Activated CD4-positive, alpha-beta memory T cell treated with anti-CD3 and anti-CD28 coated beads for 36 hours (primary cell): ENCODE results near the gene PDE4D. TPM values are rescaled to one million over a fixed set of nuclear protein-coding genes. Genes with fewer than 3 reads are reported as not detected.
A peak's percentile ranks its signal among the peaks of the same experiment; 100 is the strongest.

Source experiments
- CTCF ChIA-PET: fragments of 350-600 bp; sonication (Branson Sonifier 250); formaldehyde crosslinking; loops from one replicate; lab custom pipeline; 2021; ENCODE audit warnings: antibody characterized with exemption, inconsistent platforms; lab: Charles Lee
- POLR2A ChIA-PET: fragments of 350-600 bp; sonication (Branson Sonifier 250); formaldehyde crosslinking; loops from one replicate; lab custom pipeline; 2021; ENCODE audit warnings: antibody characterized with exemption; lab: Charles Lee
- DNase-seq: peaks from one replicate; pipeline ENCODE4 v3.0.0-alpha.2; 2020
- H3K27ac Mint-ChIP-seq: one replicate; pipeline ENCODE4 v1.8.0; 2021; ENCODE audit warnings: mixed read lengths
- H3K27me3 Mint-ChIP-seq: one replicate; pipeline ENCODE4 v1.8.0; 2021; ENCODE audit warnings: mixed read lengths
- H3K36me3 Mint-ChIP-seq: one replicate; pipeline ENCODE4 v1.8.0; 2021; ENCODE audit warnings: mixed read lengths
- H3K4me1 Mint-ChIP-seq: one replicate; pipeline ENCODE4 v1.8.0; 2021; ENCODE audit warnings: low read depth, mixed read lengths
- H3K4me3 Mint-ChIP-seq: one replicate; pipeline ENCODE4 v1.8.0; 2021; ENCODE audit warnings: mild to moderate bottlenecking, mixed read lengths
- H3K9me3 Mint-ChIP-seq: one replicate; pipeline ENCODE4 v1.8.0; 2021; ENCODE audit warnings: mixed read lengths
- intact Hi-C: fragments of 100-400 bp; cut with micrococcal nuclease; formaldehyde crosslinking; loops from one replicate; pipeline ENCODE4 v1.15.1; 2023
- total RNA-seq, 2 experiments: library from RNA; stranded (reverse); gene quantifications; one replicate each; pipeline ENCODE4 v1.2.3, GENCODE V29; 2021

The PDE4D gene
- total RNA-seq, 2 experiments from 2014 or later, result 49.3 to 50.8 TPM

DNA sequence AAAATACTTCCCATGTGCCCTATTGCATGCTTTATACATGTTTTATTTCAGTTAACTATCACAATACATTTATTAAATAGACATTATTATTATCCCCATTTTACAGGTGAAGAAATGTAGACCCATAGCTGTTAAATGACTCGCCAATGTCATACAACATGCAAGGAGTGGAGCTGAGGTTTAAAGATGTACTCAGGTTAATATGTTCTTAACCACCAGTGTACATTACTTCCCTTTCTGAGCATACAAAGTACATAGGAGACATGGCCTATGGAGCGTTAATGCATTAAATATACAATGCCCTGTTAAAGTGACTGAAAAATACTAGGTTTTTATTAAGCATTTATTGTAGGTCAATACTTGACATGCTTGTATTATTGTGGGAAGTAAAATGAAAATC, 407.0 kb downstream of the PDE4D start:
- POLR2A ChIA-PET, result no interaction called here
- DNase-seq, result no peak
- Mint-ChIP-seq H3K4me1 (peaks cover 14% of the 10 kb centered on the region), H3K36me3 (no peaks in the 10 kb centered on the region), H3K4me3 (no peak overlapping the region), H3K27me3 (peaks cover 4% of the 10 kb centered on the region), H3K27ac (no peak overlapping the region), H3K9me3 (no peaks in the 10 kb centered on the region)
- intact Hi-C loops, result loop anchor here (10.0 kb wide), 1 partner anchor 308 kb away; no protein-coding TSS in a partner anchor
- CTCF ChIA-PET, result interaction anchor here (1.7 kb wide), 1 partner anchor 11 kb away, joined by 5 read pairs; no protein-coding TSS in a partner anchor

DNA sequence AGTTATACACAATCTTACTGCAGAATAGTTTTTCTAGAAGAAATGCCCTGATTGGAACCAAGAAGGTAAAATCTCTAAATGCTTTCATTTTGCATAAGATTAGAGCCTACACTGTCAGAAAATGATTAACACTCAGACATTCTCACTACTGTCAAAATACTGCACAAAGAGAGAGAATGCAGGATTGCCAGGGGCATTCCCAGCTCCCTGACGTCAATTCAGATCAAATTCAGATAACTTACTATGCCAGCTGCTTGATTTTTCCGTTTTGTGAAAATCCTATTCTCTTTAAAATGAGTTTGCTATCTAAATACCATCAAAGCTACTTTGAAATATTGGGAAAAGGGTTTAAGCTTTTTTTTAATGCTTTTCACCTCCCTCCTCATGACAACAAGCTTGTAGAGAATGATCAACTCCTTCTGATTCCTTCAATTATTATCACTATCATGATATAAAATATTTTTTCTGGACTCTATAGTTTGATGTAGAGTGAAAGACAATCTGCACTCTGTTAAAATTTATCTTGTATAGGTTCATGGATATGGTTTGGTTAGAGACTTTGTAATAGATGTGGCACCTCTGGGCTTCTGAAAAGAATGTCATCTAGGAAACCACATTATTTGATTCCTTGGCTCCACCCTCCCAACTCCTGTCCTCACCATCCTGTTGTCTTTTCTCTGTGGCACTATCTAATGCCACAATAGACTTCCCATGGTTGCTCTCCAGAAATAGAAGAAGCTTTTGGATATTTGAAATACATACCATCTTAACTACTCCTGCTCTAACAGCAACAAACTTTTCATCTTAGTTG, 407.7 kb downstream of the PDE4D start:
- Mint-ChIP-seq H3K9me3 (no peaks in the 10 kb centered on the region), H3K36me3 (no peaks in the 10 kb centered on the region), H3K27me3 (peaks cover 4% of the 10 kb centered on the region), H3K4me1 (peaks cover 14% of the 10 kb centered on the region), H3K4me3 (no peak overlapping the region), H3K27ac (no peak overlapping the region)
- CTCF ChIA-PET, result interaction anchor here (1.7 kb wide), 1 partner anchor 12 kb away, joined by 5 read pairs; no protein-coding TSS in a partner anchor
- POLR2A ChIA-PET, result no interaction called here
- intact Hi-C loops, result loop anchor here (10.0 kb wide), 1 partner anchor 309 kb away; no protein-coding TSS in a partner anchor
- peak; percentile 14 for DNase-seq

DNA sequence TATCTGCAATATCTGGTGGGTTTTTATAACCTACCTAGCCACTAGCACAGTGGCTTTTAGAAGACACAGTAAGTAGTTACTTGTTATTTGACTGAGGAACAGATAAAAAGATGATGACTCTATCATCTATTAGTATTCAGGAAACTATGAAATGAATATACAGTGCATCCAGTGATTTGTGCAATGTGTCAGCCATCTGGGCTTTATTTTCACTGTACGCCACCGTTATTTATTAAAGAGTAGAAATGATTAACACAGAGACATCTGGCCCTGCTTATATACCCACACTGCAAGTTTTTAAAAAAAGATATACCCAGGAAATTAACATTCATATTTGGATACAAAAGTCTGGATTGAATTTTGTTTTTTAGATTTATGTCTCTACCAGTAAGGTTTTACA, 408.4 kb downstream of the PDE4D start:
- ChIA-PET POLR2A (no interaction called here), CTCF (interaction anchor here (0.8 to 1.0 kb wide), 2 partner anchors 12 to 188 kb away, joined by 3 read pairs; no protein-coding TSS in a partner anchor)
- Mint-ChIP-seq H3K9me3 (no peaks in the 10 kb centered on the region), H3K4me3 (no peak overlapping the region), H3K27ac (no peak overlapping the region), H3K27me3 (peaks cover 4% of the 10 kb centered on the region), H3K4me1 (peaks cover 14% of the 10 kb centered on the region), H3K36me3 (no peaks in the 10 kb centered on the region)
- intact Hi-C loops, result loop anchor here (10.0 kb wide), 1 partner anchor 310 kb away; no protein-coding TSS in a partner anchor
- DNase-seq, result no peak

DNA sequence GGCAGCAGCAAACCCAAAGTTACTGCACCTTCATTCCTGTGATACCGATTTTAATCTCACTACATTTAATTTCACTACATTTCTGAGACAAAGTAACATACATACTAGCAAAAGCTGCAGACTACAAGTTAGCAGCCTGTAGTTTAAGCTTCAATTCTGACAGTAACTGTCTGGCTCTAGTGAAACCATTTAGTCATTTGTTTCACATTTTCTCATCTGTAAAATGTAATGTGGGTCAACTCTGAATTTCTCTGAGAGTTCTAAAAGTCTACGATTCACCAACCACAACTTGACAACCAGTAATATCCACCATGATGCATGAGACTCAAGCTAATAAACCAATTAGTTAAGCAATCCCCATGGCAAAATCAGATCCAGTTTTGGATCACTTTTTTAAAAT, 408.9 kb downstream of the PDE4D start:
- no peaks in the 10 kb centered on the region for H3K9me3 Mint-ChIP-seq
- peak overlapping the region; percentile 75 for H3K27ac Mint-ChIP-seq
- H3K4me1 Mint-ChIP-seq, result peaks cover 14% of the 10 kb centered on the region
- H3K27me3 Mint-ChIP-seq, result peaks cover 4% of the 10 kb centered on the region
- no peaks in the 10 kb centered on the region for H3K36me3 Mint-ChIP-seq
- H3K4me3 Mint-ChIP-seq, result no peak overlapping the region
- DNase-seq, result no peak
- ChIA-PET POLR2A (no interaction called here), CTCF (interaction anchor here (0.8 to 1.0 kb wide), 2 partner anchors 13 to 189 kb away, joined by 3 read pairs; no protein-coding TSS in a partner anchor)
- intact Hi-C loops, result loop anchor here (1.0 to 10.0 kb wide), 3 partner anchors 108 to 310 kb away; no protein-coding TSS in a partner anchor

DNA sequence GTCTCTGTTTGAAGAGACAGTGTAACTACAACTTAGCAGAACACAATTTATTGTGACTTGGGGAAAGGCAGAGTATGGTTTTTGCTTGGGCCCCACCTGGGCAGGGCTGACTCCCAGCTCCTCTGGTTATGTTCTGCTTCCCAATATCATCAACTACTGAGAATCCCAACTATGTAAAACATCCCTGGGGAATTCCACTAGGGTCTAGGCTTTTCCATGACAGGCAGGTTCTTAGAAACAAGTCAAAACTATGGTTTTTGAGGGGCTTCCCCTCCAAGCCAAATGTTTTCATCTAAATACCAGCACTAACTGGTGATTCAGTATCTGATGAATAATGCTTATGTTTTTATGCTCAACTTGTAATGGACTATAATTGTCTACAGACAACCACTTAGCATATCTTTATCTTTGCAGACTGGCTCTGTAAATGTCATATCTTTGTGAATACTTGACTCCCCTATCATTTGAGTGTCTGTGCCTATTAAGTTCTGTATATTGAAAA, 409.5 kb downstream of the PDE4D start:
- POLR2A ChIA-PET, result no interaction called here
- H3K36me3 Mint-ChIP-seq, result no peaks in the 10 kb centered on the region
- no peak overlapping the region for H3K4me3 Mint-ChIP-seq
- peaks cover 14% of the 10 kb centered on the region for H3K4me1 Mint-ChIP-seq
- H3K27ac Mint-ChIP-seq, result peak overlapping the region; percentile 75
- H3K27me3 Mint-ChIP-seq, result peaks cover 4% of the 10 kb centered on the region
- no peaks in the 10 kb centered on the region for H3K9me3 Mint-ChIP-seq
- intact Hi-C loops, result loop anchor here (1.0 to 10.0 kb wide), 3 partner anchors 108 to 311 kb away; no protein-coding TSS in a partner anchor
- DNase-seq, result no peak
- CTCF ChIA-PET, result interaction anchor here (1.0 kb wide), 1 partner anchor 13 kb away, joined by 3 read pairs; no protein-coding TSS in a partner anchor

DNA sequence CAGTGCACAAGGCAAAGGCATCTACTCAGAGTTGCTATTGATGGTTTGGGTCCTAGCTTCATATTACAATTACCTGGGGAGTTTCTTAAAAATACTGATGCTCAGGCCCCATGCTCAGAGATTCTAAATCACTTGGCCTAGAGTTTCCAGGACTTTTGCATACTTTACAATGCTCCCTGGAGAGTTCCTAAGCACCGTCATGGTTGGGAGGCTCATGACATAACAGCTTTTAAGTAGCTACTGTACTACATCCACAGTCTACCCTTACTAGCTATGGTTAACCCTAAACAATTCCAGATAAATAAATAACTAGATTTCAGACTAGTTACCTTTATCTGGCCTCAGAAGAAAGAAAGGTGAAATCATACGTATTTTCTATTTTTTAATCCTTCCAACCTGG, 414.4 kb downstream of the PDE4D start:
- Mint-ChIP-seq H3K4me3 (no peak overlapping the region), H3K4me1 (peaks cover 2% of the 10 kb centered on the region), H3K27me3 (no peaks in the 10 kb centered on the region), H3K9me3 (no peaks in the 10 kb centered on the region), H3K36me3 (no peaks in the 10 kb centered on the region), H3K27ac (no peak overlapping the region)
- intact Hi-C loops, result no loop called here
- DNase-seq, result no peak
- ChIA-PET POLR2A (no interaction called here), CTCF (no interaction called here)

DNA sequence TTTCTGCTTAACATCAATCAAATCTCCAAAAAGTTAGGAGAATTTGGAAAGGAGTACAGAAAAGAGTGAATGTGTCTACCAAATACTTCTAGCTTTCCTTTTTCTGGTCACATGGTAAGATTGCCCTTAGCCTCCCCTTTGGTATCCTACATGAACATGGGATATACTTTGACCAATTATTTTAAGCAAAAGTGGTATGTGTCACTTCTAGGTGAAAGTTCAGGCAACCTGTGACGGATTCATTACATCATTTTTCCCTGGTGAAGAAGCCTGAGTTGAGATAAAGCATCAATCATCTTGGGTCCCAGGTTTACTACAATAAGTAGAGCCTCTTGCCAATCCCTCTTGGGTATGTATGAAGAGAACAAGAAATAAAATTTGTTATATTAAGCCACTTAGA, 419.2 kb downstream of the PDE4D start:
- no peaks in the 10 kb centered on the region for H3K4me1 Mint-ChIP-seq
- H3K27ac Mint-ChIP-seq, result no peak overlapping the region
- ChIA-PET POLR2A (no interaction called here), CTCF (no interaction called here)
- no peaks in the 10 kb centered on the region for H3K36me3 Mint-ChIP-seq
- intact Hi-C loops, result no loop called here
- DNase-seq, result no peak
- H3K9me3 Mint-ChIP-seq, result no peaks in the 10 kb centered on the region
- no peak overlapping the region for H3K4me3 Mint-ChIP-seq
- no peaks in the 10 kb centered on the region for H3K27me3 Mint-ChIP-seq

DNA sequence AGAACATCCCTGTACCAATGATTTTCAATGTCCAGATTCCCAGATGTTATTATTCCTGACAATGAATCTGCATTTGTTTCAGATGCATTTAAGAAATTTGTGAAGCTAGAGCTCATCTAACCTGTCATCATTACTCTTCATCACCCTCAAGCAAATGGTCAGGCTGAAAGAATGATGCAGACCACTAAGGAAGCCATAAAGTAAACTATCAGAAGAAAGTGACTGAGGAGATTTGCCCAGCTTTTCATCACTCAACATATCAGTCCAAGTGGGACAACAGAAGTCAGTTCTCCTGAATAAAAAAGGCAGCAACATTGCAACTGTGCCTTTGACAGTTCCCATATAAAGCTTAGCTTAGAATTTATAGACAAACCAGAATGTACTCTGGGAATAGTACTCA, 419.9 kb downstream of the PDE4D start:
- no peaks in the 10 kb centered on the region for H3K27me3 Mint-ChIP-seq
- POLR2A ChIA-PET, result no interaction called here
- H3K4me1 Mint-ChIP-seq, result no peaks in the 10 kb centered on the region
- no peak overlapping the region for H3K4me3 Mint-ChIP-seq
- CTCF ChIA-PET, result no interaction called here
- no peak for DNase-seq
- intact Hi-C loops, result no loop called here
- no peak overlapping the region for H3K27ac Mint-ChIP-seq
- H3K36me3 Mint-ChIP-seq, result no peaks in the 10 kb centered on the region
- no peaks in the 10 kb centered on the region for H3K9me3 Mint-ChIP-seq

DNA sequence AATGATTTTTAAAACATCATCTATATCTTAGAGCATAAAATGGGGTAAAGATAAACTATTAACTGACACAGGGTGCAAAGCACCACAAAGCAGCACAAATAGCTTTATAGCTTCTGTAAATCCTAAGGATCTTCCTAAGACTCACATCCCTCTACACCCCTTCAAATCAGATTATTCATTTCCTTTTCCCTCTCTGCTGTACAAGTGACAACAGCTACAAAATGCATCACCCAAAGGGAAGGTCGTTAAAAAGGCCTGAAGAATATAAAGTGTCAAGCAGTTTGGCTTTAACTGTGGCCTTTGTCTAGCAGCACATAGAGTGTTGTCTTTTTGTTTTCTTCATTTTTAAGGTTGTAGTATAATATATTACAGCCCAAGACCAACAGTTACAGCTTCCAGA, 422.1 kb downstream of the PDE4D start:
- POLR2A ChIA-PET, result no interaction called here
- H3K27ac Mint-ChIP-seq, result no peak overlapping the region
- CTCF ChIA-PET, result no interaction called here
- H3K4me1 Mint-ChIP-seq, result no peaks in the 10 kb centered on the region
- no peaks in the 10 kb centered on the region for H3K9me3 Mint-ChIP-seq
- intact Hi-C loops, result no loop called here
- H3K4me3 Mint-ChIP-seq, result no peak overlapping the region
- DNase-seq, result no peak
- no peaks in the 10 kb centered on the region for H3K27me3 Mint-ChIP-seq
- no peaks in the 10 kb centered on the region for H3K36me3 Mint-ChIP-seq

DNA sequence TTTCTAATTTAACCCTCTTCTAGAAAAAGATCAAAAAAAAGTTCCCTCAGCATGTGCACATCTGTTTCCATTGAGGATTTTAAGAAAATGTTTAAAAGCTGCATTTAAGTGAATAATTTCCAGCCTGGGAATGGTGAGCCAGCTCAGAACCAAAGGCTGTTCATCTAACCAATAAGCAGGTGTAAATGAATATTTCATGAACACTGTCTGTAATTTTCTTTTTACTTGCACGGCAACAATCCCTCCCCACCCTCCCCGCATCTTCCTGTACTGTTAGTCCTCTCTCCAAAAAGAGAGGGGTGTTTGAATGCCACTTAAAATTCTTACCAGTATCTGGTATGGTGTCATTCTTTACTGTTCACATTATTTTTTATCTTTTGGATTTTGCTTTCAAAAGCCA, 425.6 kb downstream of the PDE4D start:
- no peak for DNase-seq
- no peaks in the 10 kb centered on the region for H3K27me3 Mint-ChIP-seq
- no peak overlapping the region for H3K27ac Mint-ChIP-seq
- CTCF ChIA-PET, result no interaction called here
- no peaks in the 10 kb centered on the region for H3K9me3 Mint-ChIP-seq
- H3K4me3 Mint-ChIP-seq, result no peak overlapping the region
- POLR2A ChIA-PET, result no interaction called here
- no peaks in the 10 kb centered on the region for H3K36me3 Mint-ChIP-seq
- no peaks in the 10 kb centered on the region for H3K4me1 Mint-ChIP-seq
- intact Hi-C loops, result no loop called here

DNA sequence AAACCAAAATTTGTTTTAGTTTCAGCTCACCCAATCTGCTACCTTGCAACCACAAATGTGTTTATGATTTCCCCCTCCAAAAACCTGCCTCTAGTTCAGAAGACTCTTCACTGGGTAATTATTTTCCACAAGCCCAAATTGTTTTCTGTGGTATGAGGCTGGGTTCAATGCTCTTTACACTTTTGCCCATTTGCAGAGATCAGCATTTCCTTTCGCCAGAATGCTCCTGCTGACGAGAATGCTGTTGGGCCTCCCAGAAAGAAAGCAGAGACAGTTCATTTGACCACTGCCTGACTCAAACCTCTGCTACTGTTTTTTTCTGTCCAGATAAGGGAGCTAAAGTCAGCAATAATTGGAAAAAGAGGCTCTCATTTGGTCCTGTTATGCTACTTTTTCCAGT, 427.3 kb downstream of the PDE4D start:
- CTCF ChIA-PET, result no interaction called here
- Mint-ChIP-seq H3K4me1 (no peaks in the 10 kb centered on the region), H3K4me3 (no peak overlapping the region), H3K27ac (no peak overlapping the region), H3K27me3 (no peaks in the 10 kb centered on the region), H3K9me3 (no peaks in the 10 kb centered on the region), H3K36me3 (no peaks in the 10 kb centered on the region)
- POLR2A ChIA-PET, result interaction anchor here (0.7 kb wide), 1 partner anchor 291 kb away, joined by 3 read pairs; no protein-coding TSS in a partner anchor
- intact Hi-C loops, result no loop called here
- no peak for DNase-seq

DNA sequence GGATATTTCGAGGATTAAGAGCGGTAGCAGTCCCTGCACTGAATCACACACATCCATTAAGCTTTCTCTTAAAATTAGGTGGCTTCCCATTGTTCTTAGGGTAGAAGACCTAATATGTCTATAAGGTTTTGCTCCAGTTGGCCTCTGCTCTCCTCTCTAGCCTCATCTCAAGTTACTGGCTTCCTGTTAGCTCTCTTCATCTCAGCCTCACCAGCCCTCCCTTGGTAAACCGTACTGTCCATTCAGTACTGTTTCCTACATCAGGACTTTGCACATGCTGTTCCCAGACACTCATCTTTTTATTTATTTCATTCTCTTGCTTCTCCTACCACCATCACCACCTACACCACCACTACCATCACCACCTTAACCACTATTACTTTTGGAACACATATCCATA, 428.6 kb downstream of the PDE4D start:
- Mint-ChIP-seq H3K27ac (no peak overlapping the region), H3K4me3 (no peak overlapping the region), H3K36me3 (no peaks in the 10 kb centered on the region), H3K27me3 (no peaks in the 10 kb centered on the region), H3K4me1 (no peaks in the 10 kb centered on the region), H3K9me3 (no peaks in the 10 kb centered on the region)
- POLR2A ChIA-PET, result no interaction called here
- CTCF ChIA-PET, result no interaction called here
- DNase-seq, result no peak
- intact Hi-C loops, result no loop called here
